BLaER1 (cell line): ENCODE results near the gene DPP9.

Source experiments
- H3K27ac ChIP-seq: shearing (Covaris generic); formaldehyde crosslinking; 2 replicates; pipeline ENCODE4 v1.8.1; 2022
- H3K27me3 ChIP-seq: shearing (Covaris generic); formaldehyde crosslinking; 2 replicates; pipeline ENCODE4 v1.8.1; 2022
- H3K36me3 ChIP-seq: shearing (Covaris generic); formaldehyde crosslinking; 2 replicates; pipeline ENCODE4 v1.8.1; 2022
- H3K4me1 ChIP-seq: shearing (Covaris generic); formaldehyde crosslinking; 2 replicates; pipeline ENCODE4 v1.8.1; 2022
- H3K4me2 ChIP-seq: shearing (Covaris generic); formaldehyde crosslinking; 2 replicates; pipeline ENCODE4 v1.8.1; 2022
- H3K4me3 ChIP-seq: shearing (Covaris generic); formaldehyde crosslinking; 2 replicates; pipeline ENCODE4 v1.8.1; 2022
- H3K9ac ChIP-seq: shearing (Covaris generic); formaldehyde crosslinking; 2 replicates; pipeline ENCODE4 v1.8.1; 2022
- H3K9me3 ChIP-seq: shearing (Covaris generic); formaldehyde crosslinking; 2 replicates; pipeline ENCODE4 v1.8.1; 2022
- H4K20me1 ChIP-seq: shearing (Covaris generic); formaldehyde crosslinking; 2 replicates; pipeline ENCODE4 v1.8.1; 2022
- Cebpa-rat ChIP-seq: shearing (Covaris generic); IDR thresholded peaks from 2 replicates; pipeline ENCODE4 v1.8.1; 2022

DPP9 gene

DNA sequence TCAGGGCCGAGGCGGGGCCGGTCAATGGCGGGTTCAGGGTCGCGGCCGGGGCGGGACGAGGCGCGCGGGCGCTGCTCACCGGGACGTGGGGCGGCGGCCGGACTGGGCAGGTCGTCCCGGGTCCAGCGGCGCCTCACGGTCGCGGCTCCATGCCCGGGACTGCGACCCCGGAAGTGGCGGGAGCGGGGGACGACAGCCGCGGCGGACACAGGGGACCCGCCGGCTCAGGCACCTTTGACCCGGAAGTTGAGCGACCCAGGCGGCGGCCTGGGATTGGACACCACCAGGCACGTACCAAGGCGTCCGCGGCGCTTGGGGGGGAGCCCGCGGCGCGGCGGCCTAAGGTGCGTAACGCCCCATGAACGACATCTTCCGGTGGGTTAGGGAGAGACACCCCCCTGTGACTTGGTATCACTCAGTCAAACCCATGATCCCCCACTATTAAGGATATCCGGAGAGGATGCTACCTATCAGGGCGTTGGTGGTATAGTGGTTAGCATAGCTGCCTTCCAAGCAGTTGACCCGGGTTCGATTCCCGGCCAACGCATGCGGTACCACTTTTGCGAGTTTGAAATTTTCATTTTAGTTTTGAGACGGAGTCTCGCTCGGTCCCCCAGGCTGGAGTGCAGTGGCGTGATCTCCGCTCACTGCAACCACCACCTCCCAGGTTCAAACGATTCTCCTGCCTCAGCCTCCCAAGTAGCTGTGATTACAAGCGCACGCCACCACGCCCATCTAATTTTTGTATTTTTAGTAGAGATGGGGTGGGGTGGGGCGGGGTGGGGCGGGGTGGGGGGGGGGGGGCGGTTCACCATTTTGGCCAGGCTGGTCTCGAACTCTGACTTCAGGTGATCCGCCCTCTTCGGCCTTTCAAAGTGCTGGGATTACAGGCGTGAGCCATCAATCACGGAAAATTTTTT is at the start of gene DPP9:
Gene DPP9, minus strand, starts transcription at position 248 of the 920 bp plus-strand sequence. CDS start 3,936 bp downstream, outside the sequence.
- H3K27ac ChIP-seq, result peak within 1 kb of the TSS; percentile 94
- peaks cover 31% of the 10 kb centered on the region for H3K36me3 ChIP-seq
- H3K27me3 ChIP-seq, result no peaks in the 10 kb centered on the region
- H3K9ac ChIP-seq, result peak within 1 kb of the TSS; percentile 94
- H3K9me3 ChIP-seq, result no peaks in the 10 kb centered on the region
- peak within 1 kb of the TSS; percentile 98 for H3K4me3 ChIP-seq
- no peak for TF ChIP-seq Cebpa-rat
- H3K4me2 ChIP-seq, result peak within 1 kb of the TSS; percentile 100
- peaks cover 42% of the 10 kb centered on the region for H4K20me1 ChIP-seq
- H3K4me1 ChIP-seq, result peaks cover 27% of the 10 kb centered on the region

DNA sequence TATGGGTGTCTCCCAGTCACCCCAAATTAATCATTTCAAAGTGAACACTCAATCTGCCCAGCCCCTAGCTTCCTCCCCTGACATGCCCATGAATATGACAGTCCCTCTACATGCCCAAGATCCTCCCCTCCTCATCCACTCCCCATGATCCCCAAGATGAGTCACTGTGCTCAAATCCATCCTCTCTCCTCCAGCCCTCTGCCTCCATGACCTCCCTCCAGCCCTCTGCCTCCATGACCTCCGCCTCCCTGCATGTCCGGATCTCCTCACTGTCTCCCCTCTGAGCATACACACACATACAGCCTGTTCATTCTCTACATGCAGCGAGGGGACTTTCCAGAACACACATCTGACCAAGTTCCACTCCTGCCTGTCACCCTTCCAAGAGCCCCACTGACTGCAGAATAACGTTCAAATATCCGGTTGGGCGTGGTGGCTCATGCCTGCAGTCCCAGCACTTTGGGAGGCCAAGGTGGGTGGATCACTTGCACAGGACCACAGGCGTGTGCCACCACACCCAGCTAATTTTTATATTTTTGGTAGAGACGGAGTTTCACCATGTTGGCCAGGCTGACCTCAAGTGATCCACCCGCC is 49.5 kb upstream of the DPP9 start:
- peaks cover 5% of the 10 kb centered on the region; the same call in 1 of the 2 replicates for H4K20me1 ChIP-seq
- H3K36me3 ChIP-seq, result no peaks in the 10 kb centered on the region
- H3K9me3 ChIP-seq, result no peaks in the 10 kb centered on the region
- H3K27ac ChIP-seq, result peak overlapping the region; percentile 64; the same call in 1 of the 2 replicates
- TF ChIP-seq Cebpa-rat, result no peak
- H3K4me2 ChIP-seq, result peak overlapping the region; percentile 70
- H3K9ac ChIP-seq, result peak overlapping the region; percentile 13; the same call in 1 of the 2 replicates
- peaks cover 69% of the 10 kb centered on the region for H3K4me1 ChIP-seq
- H3K27me3 ChIP-seq, result no peaks in the 10 kb centered on the region
- H3K4me3 ChIP-seq, result no peak overlapping the region

DNA sequence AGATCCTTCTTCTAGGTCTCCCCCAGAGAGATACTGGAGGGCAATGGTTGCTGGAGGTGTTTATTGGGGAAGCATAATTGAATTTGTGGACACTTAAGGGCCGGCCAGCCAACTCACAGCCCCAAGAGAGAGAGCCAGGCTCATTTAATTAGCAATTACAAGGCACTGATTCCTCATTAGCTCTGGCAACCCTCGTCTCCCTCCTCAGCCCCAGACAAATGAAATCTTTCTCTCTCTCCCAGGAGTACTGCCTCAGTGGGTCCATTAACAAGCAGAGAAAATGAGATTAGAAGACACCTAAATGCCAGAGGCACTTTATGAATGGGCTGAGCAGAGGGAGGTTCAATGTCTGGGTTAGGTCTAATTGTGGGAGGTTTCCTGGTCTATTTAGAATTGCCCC is 48.9 kb upstream of the DPP9 start:
- H3K4me3 ChIP-seq, result no peak overlapping the region; the same call in 1 of the 2 replicates
- H3K27me3 ChIP-seq, result no peaks in the 10 kb centered on the region
- no peak overlapping the region for H3K27ac ChIP-seq
- no peaks in the 10 kb centered on the region for H3K9me3 ChIP-seq
- H3K9ac ChIP-seq, result no peak overlapping the region
- H4K20me1 ChIP-seq, result peaks cover 5% of the 10 kb centered on the region
- H3K4me2 ChIP-seq, result peak overlapping the region; percentile 70
- peaks cover 64% of the 10 kb centered on the region for H3K4me1 ChIP-seq
- TF ChIP-seq Cebpa-rat, result no peak
- no peaks in the 10 kb centered on the region for H3K36me3 ChIP-seq

DNA sequence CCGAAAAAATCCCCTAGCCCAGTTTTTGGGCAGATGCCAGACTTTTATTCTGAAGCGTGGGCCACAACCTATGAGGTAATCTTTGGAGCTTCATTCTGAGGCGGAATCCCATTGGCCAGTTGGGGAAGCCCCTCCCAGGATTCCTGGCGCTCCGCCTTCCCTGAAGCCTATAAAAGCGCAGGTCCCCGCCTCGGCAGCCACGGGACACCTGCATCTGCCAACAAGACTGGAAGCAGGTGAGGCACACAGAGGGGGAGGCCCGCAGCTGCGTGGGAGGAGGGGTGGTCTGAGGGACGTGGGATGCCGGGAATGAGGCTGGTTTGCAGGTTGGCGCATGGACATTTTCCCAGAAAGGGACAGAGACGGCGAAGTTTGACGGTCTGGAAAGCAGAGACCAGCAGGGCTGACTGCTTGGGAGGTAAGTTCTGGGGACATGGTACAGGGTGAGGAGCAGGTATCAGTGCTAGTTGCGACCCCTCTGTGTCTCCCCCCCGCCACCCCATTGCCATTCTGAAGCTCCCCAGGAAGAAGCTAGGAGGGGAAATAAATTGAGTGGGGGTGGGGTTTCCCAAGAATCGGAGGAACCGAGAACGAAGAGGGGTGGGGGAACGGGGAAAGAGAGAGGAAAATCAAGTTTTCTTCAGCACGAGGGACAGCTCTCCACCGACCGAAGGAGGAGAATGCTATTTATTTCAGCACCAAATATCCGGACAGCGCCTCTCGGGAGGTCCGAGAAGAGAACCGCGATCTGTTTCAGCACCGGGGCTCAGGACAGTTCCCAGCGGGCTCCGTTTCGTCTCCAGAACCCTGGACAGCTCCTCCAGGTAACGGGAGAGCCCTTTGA is 45.5 kb upstream of the DPP9 start:
- no peaks in the 10 kb centered on the region for H3K36me3 ChIP-seq
- no peak overlapping the region for H3K27ac ChIP-seq
- no peak overlapping the region for H3K9ac ChIP-seq
- no peak overlapping the region for H3K4me3 ChIP-seq
- H3K9me3 ChIP-seq, result no peaks in the 10 kb centered on the region
- H3K4me2 ChIP-seq, result no peak overlapping the region
- peaks cover 30% of the 10 kb centered on the region for H3K4me1 ChIP-seq
- no peaks in the 10 kb centered on the region for H3K27me3 ChIP-seq
- TF ChIP-seq Cebpa-rat, result no peak
- peaks cover 5% of the 10 kb centered on the region for H4K20me1 ChIP-seq

DNA sequence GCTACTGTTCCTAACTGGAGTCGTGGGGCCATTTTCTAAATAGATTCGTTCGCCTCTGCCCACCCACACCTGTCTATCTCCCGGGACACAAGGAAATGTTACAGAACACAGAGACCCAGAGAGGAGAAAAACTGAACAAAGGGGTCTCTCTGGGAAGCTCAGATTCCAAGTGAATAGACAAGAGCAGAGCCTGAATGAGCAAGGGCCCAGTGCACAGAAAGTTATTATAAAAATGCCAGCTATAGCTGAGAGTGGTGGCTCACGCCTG is 40.7 kb upstream of the DPP9 start:
- H3K27me3 ChIP-seq, result no peaks in the 10 kb centered on the region
- H3K9ac ChIP-seq, result no peak overlapping the region
- no peak overlapping the region for H3K4me3 ChIP-seq
- H3K4me2 ChIP-seq, result no peak overlapping the region
- no peak for TF ChIP-seq Cebpa-rat
- no peaks in the 10 kb centered on the region for H3K9me3 ChIP-seq
- H3K36me3 ChIP-seq, result no peaks in the 10 kb centered on the region
- no peak overlapping the region for H3K27ac ChIP-seq
- peaks cover 5% of the 10 kb centered on the region; the same call in 1 of the 2 replicates for H4K20me1 ChIP-seq
- H3K4me1 ChIP-seq, result peaks cover 14% of the 10 kb centered on the region

DNA sequence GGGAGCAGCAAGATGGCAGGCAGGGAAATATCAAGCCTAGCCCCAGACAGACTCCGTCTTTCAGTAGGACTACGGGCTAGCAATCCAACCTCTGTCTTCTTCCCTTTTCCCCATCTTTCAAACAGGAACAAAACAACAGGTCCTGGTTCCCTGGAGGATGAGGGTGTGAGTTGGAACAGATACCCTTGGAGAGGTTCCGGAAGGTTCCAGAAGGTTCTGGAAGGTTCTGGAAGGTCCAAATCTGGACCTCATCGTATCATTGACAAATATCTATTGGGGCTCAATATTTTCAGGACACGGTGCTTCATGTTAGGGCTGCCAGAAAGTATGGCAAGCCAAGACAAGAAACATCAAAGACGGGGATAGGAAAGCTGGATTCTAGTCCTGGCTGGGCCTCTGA is 39.4 kb upstream of the DPP9 start:
- Histone ChIP-seq H3K4me3 (no peak overlapping the region), H3K4me1 (peaks cover 15% of the 10 kb centered on the region), H3K4me2 (no peak overlapping the region), H3K36me3 (no peaks in the 10 kb centered on the region), H3K27ac (no peak overlapping the region), H3K9me3 (peaks cover 7% of the 10 kb centered on the region; the same call in 1 of the 2 replicates), H3K27me3 (no peaks in the 10 kb centered on the region), H3K9ac (no peak overlapping the region), H4K20me1 (no peaks in the 10 kb centered on the region; the same call in 1 of the 2 replicates)
- no peak for TF ChIP-seq Cebpa-rat

DNA sequence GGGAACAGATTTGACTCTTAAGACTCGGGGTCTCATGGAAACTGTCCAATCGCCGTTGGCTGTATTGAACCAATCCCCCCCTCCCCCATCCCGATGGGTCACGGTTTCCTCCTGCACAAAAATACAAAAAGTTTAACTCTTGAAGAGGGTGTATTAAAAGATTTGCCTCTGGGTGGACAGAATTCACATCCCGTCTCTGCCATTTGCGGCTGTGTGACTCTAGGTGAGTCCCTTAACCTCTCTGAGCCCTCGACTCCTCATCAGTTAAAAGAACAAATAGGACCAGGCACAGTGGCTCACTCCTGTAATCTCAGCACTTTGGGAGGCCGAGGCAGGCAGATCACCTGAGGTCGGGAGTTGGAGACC is 36.6 kb upstream of the DPP9 start:
- H4K20me1 ChIP-seq, result no peaks in the 10 kb centered on the region; the same call in 1 of the 2 replicates
- peaks cover 7% of the 10 kb centered on the region; the same call in 1 of the 2 replicates for H3K9me3 ChIP-seq
- no peak overlapping the region for H3K27ac ChIP-seq
- H3K36me3 ChIP-seq, result no peaks in the 10 kb centered on the region
- peak overlapping the region; percentile 81 for H3K4me2 ChIP-seq
- TF ChIP-seq Cebpa-rat, result no peak
- peak overlapping the region; percentile 47 for H3K4me3 ChIP-seq
- no peaks in the 10 kb centered on the region for H3K27me3 ChIP-seq
- H3K4me1 ChIP-seq, result peaks cover 15% of the 10 kb centered on the region
- no peak overlapping the region for H3K9ac ChIP-seq

DNA sequence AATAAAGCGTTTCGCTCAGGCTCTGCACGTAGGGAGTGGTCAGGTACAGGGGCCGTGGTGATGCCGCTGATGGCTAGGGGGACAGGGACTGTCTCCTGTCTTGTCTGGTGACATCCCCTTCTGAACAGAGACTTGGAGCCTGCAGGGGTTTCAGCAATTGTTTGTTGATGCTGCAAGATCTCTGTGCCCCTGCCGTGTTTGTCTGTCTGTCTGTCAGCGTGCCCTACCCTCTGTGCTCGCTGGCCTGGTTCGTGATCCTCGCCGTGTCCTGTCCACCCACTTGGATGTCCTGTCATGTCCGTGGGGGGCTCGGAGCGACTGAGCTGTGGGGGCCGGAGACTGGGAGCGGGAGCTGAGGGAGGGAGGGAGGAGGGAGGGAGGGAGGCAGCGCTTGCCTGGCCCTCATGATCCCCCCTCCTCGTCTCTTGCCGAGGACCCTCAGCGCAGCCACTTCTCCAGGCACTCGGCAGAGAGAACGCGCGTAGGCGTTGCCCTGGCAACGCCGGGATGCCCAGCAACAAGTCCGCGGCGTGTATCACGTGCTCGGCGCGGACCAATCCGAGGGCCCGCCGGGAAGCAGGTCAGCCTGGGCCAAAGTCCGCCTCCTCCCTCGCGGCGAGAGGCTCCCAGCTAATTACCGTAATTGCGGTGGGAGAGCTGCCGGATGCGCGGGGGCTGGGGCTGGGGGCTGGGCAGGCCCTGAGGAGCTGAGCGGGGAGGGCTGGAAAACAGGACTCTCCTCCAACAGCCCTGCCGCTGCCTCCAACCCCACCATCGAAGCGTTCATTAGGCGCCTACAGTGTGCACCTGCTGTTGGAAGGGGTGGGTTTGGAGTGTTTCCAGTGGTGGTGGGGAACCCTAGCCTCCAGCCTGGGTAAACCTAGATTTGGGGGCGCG is 36.0 kb upstream of the DPP9 start:
- H3K27ac ChIP-seq, result no peak overlapping the region
- peaks cover 15% of the 10 kb centered on the region for H3K4me1 ChIP-seq
- no peak for TF ChIP-seq Cebpa-rat
- H3K9ac ChIP-seq, result no peak overlapping the region
- H3K27me3 ChIP-seq, result no peaks in the 10 kb centered on the region
- peaks cover 7% of the 10 kb centered on the region; the same call in 1 of the 2 replicates for H3K9me3 ChIP-seq
- H4K20me1 ChIP-seq, result no peaks in the 10 kb centered on the region; the same call in 1 of the 2 replicates
- H3K4me3 ChIP-seq, result peak overlapping the region; percentile 47
- H3K4me2 ChIP-seq, result peak overlapping the region; percentile 81
- no peaks in the 10 kb centered on the region for H3K36me3 ChIP-seq

DNA sequence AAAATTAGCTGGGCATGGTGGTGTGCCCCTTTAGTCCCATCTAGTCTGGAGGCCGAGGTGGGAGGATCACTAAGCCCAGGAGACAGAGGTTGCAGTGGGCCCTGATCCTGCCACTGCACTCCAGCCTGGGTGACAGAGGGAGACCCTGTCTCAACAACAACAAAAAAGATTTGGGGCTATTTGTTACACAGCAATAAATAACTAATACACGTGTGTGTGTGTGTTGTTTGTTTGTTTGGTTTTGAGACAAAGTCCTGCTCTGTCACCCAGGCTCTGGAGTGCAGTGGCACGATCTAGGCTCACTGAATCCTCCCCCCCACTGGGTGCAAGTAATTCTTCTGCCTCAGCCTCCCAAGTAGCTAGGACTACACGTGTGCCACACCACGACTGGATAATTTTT is 35.0 kb upstream of the DPP9 start:
- Histone ChIP-seq H3K4me3 (no peak overlapping the region), H3K9ac (no peak overlapping the region), H3K27me3 (no peaks in the 10 kb centered on the region), H3K36me3 (no peaks in the 10 kb centered on the region), H3K4me1 (peaks cover 15% of the 10 kb centered on the region), H3K9me3 (peaks cover 7% of the 10 kb centered on the region; the same call in 1 of the 2 replicates), H3K27ac (no peak overlapping the region), H4K20me1 (no peaks in the 10 kb centered on the region; the same call in 1 of the 2 replicates), H3K4me2 (no peak overlapping the region)
- no peak for TF ChIP-seq Cebpa-rat
